HuH-7 (cell line): ENCODE measurements around the gene NR1D2.
"Not testable (repeated sequence)": the region's sequence is repeated elsewhere in the genome, so short reads cannot be mapped to it uniquely, and the experiment has no call there.

Experiments used
- DNase-seq: peaks from one replicate; pipeline ENCODE4 v3.0.0; 2011; ENCODE audit warnings: low spot score

NR1D2 gene

GRCh38 chr3:24005669-24006068, 60.6 kb downstream of the NR1D2 start:
- no peak for DNase-seq

DNA sequence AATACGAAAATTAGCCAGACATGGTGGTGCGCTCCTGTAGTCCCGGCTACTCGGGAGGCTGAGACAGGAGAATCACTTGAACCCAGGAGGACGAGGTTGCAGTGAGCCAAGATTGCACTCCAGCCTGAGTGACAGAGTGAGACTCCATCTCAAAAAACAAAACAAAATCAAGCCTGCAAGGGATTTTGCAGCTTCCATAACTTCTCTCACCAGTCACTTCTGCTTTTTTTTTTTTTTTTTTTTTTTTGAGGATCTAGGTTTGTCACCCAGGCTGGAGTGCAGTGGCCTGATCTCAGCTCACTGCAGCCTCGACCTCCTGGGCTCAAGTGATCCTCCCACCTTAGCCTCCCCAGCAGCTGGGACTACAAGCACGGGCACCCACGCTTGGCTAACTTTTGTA, 65.7 kb downstream of the NR1D2 start:
- not testable (repeated sequence) for DNase-seq

DNA sequence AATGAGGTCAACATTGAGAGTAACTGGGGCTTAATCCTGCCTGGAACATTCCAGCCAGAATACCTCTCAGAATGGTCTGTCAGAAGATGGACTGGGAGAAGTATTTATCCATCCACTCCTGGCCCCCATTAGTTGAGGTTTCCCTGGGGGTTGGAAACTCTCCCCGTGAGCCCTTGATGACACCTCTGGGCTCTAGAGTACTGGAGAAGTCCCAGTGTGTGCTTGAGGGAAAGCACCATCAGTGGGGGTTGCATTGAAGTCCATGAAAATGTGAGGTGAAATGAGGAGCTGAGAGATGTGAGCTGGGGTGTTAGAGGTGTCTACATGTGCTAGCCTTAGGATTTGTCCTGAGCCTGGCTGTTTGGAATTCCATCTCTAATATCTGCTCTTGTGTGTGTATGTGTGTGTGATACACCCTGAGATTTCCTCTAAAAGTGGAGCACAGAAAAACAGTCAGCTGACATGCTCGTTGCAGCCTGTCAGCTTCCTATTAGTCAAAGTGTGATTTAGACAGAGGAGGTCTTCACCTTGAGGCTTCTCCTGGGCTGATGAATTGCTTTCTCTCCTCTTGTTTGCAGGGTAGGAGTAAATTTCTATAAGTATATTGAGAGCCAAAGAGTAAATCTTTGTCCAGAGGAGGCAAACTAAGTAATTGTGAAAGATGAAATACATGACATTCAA, 67.6 kb downstream of the NR1D2 start:
- DNase-seq: no peak

DNA sequence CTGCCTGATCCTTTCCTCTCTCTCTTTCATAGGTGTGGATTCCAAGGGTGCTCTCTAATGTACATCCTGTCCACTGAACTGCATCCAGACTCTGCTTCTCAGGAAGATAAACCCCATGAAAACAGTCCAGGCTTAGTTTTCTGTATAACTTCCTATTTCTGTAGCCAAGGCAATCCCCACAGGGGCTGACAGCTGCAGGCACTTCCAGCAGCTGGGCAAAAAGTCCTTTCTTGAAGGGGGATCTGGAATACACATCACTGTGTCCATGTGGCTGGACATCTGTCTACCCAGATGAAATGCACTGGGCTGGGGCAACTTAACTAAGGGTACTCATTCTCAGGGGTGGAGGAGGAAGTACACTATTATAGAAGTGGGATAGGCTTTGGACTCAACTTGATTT, 72.2 kb downstream of the NR1D2 start:
- no peak for DNase-seq

GRCh38 chr3:24018784-24019570, 73.9 kb downstream of the NR1D2 start:
- no peak for DNase-seq

GRCh38 chr3:24019585-24019984, 74.5 kb downstream of the NR1D2 start:
- DNase-seq: no peak

- no peak for DNase-seq
These were observed 75.1 kb downstream of the NR1D2 start for GRCh38 chr3:24020036-24020691.

- DNase-seq: no peak
These were observed 78.1 kb downstream of the NR1D2 start for GRCh38 chr3:24023197-24023596.

DNA sequence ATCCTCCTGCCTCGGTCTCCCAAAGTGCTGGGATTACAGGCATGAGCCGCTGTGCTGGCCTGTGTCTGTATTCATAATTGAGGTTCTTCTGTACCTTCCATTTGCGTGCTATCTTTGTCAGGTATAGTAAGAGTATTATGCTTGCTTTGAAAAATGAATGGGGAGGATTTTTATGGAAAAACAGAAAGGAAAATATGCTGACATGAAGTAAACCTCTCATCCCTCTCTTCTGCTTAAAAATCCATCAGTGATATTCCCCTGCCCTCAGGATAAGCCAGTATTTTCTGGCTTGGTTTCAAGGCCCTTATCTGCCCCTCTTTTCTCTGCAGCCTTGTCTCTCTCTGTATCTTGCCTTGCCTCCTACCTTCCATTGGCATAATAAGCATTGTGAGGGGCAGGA, 80.7 kb downstream of the NR1D2 start:
- DNase-seq: no peak

DNA sequence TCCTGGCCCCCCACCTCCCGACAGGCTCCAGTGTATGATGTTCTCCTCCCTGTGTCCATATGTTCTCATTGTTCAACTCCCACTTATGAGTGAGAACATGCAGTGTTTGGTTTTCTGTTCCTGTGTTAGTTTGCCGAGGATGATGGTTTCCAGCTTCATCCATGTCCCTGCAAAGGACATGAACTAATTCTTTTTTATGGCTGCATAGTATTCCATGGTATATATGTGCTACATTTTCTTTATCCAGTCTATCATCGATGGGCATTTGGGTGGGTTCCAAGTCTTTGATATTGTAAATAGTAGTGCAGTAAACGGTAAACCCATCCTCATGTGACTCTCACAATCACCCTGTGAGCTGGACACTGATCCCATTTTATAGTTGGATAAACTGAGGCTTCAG, 81.6 kb downstream of the NR1D2 start:
- DNase-seq: not testable (repeated sequence)

DNA sequence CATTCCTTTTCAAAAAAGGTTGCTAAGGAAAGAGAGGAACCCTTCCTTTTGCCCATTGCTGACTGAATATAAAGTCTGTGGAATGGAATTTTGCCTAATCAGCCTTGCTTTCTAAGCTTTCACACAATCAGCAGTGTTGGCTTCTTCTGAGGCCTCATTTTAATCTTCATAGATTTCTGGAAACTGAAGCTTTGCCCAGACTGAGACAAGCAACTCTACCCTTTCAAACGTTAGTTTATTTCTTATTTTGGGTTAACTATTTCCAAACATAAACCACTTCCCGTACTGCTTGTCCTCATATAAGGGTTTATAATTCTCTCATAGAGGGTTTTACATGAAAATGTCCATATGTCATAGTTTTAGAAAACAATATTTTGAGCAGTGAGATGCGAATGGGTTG, 82.9 kb downstream of the NR1D2 start:
- DNase-seq: no peak
